ENCODE data around the gene MTRR. TPM values are rescaled to one million over a fixed set of nuclear protein-coding genes. Genes with fewer than 3 reads are reported as not detected.

MTRR gene
- total and polyA plus RNA-seq, 2 of the 4 experiments (the other 2 are of a cell fraction): 33.2 to 33.5 TPM

GRCh38 chr5:7925961-7926695 is 57.2 kb downstream of the MTRR start (continued):
- TF ChIP-seq CTCF (conservative IDR thresholded peaks at IDR 0.05; ENCODE audit: low read depth, low read length) (no peak), CEBPB (IDR thresholded peaks at IDR 0.05; ENCODE audit: low read depth, low read length) (peak; percentile 39; the same call in 1 of the 2 replicates)
